HepG2 (cell line): Measurements from ENCODE around the gene CABP2. TPM values are rescaled to one million over a fixed set of nuclear protein-coding genes. Genes with fewer than 3 reads are reported as not detected.

Source experiments
- BHLHE40 ChIP-seq: IDR thresholded peaks from 2 replicates; pipeline ENCODE4 v1.6.1; 2011; ENCODE audit warnings: low read length, improper control_type of control experiment
- HDAC1 ChIP-seq: sonication (generic); formaldehyde crosslinking; IDR thresholded peaks from 2 replicates; pipeline ENCODE4 v1.5.1; 2020; ENCODE audit warnings: mild to moderate bottlenecking, missing genetic modification reagents
- HMGXB4 ChIP-seq, 2 experiments: sonication (generic) in 1 of 2; formaldehyde crosslinking in 1 of 2; IDR thresholded peaks; 2 replicates each; pipeline versions ENCODE4 v1.4.0 to v1.6.1; 2018 to 2020; ENCODE audit warnings: missing genetic modification reagents in 2 of 2, borderline replicate concordance in 1 of 2, low read depth in 1 of 2, mild to moderate bottlenecking in 1 of 2, missing biosample characterization in 1 of 2
- HOMEZ ChIP-seq: IDR thresholded peaks from 2 replicates; pipeline ENCODE4 v1.6.1; 2016; ENCODE audit warnings: low read depth
- LBX2 ChIP-seq: sonication (generic); formaldehyde crosslinking; IDR thresholded peaks from 2 replicates; pipeline ENCODE4 v1.5.0; 2020; ENCODE audit warnings: missing genetic modification reagents, mild to moderate bottlenecking, borderline replicate concordance
- LRRFIP1 ChIP-seq: sonication (generic); formaldehyde crosslinking; conservative IDR thresholded peaks from 2 replicates; pipeline ENCODE4 v1.4.0; 2020; ENCODE audit warnings: missing genetic modification reagents
- MBNL3 ChIP-seq: fragments of 250-450 bp; sonication (Bioruptor Pico); conservative IDR thresholded peaks from 2 replicates; pipeline ENCODE4 v1.8.0; 2022; ENCODE audit warnings: mild to moderate bottlenecking, inconsistent platforms
- MYNN ChIP-seq: sonication (generic); formaldehyde crosslinking; IDR thresholded peaks from 2 replicates; pipeline ENCODE4 v1.4.0; 2020; ENCODE audit warnings: mild to moderate bottlenecking, low read depth, missing genetic modification reagents
- NCOR1 ChIP-seq: fragments of 200-600 bp; sonication (generic); IDR thresholded peaks from 2 replicates; pipeline ENCODE4 v1.7.0; 2017; ENCODE audit warnings: antibody characterized with exemption, low read length, borderline replicate concordance
- NFE2 ChIP-seq: sonication (generic); formaldehyde crosslinking; IDR thresholded peaks from 2 replicates; pipeline ENCODE4 v1.4.0; 2020; ENCODE audit warnings: missing genetic modification reagents
- SIX1 ChIP-seq: sonication (generic); formaldehyde crosslinking; IDR thresholded peaks from 2 replicates; pipeline ENCODE4 v1.4.0; 2020; ENCODE audit warnings: missing genetic modification reagents, borderline replicate concordance
- SSRP1 ChIP-seq: IDR thresholded peaks from 2 replicates; pipeline ENCODE4 v1.6.1; 2016; ENCODE audit warnings: control low read depth
- THYN1 ChIP-seq: sonication (generic); formaldehyde crosslinking; IDR thresholded peaks from 2 replicates; pipeline ENCODE4 v1.8.1; 2023; ENCODE audit warnings: low read depth, mild to moderate bottlenecking, moderate library complexity, missing genetic modification reagents, borderline replicate concordance
- ZBTB10 ChIP-seq: sonication (generic); formaldehyde crosslinking; IDR thresholded peaks from 2 replicates; pipeline ENCODE4 v1.4.0; 2020; ENCODE audit warnings: missing genetic modification reagents, borderline replicate concordance
- ZNF337 ChIP-seq: sonication (generic); formaldehyde crosslinking; IDR thresholded peaks from 2 replicates; pipeline ENCODE4 v1.5.1; 2020; ENCODE audit warnings: missing genetic modification reagents, low read depth, mild to moderate bottlenecking, borderline replicate concordance
- ZNF644 ChIP-seq: IDR thresholded peaks from 2 replicates; pipeline ENCODE4 v1.6.1; 2016; ENCODE audit warnings: low read depth
- ZNF747 ChIP-seq: sonication (generic); formaldehyde crosslinking; IDR thresholded peaks from 2 replicates; pipeline ENCODE4 v1.8.1; 2023; ENCODE audit warnings: missing genetic modification reagents, mild to moderate bottlenecking, borderline replicate concordance
- ZNF773 ChIP-seq: sonication (generic); formaldehyde crosslinking; IDR thresholded peaks from 2 replicates; pipeline ENCODE4 v1.4.0; 2020; ENCODE audit warnings: missing genetic modification reagents, borderline replicate concordance
- polyA plus RNA-seq, 8 experiments: library from polyadenylated mRNA; depleted of rRNA in 3 of 8; stranded (reverse) in 7 of 8; unstranded in 1 of 8; fragments of >200 nt; fragmentation: Illumina TruSeq in 4 of 8; extraction: Trizol in 4 of 8; gene quantifications; 2 replicates each; pipeline versions ENCODE4 v1.2.1 to v1.2.3, GENCODE V29; 2011 to 2016; ENCODE audit warnings: low read depth in 4 of 8, missing spikeins in 1 of 8, mixed read lengths in 1 of 8; ENCODE audit not compliant: insufficient read depth in 1 of 8
- total RNA-seq, 5 experiments: library from RNA; depleted of rRNA; stranded (reverse); fragments of >200 nt; fragmentation: Illumina TruSeq; extraction: Trizol; gene quantifications; 2 replicates each; pipeline ENCODE4 v1.2.3, GENCODE V29; 2016; ENCODE audit warnings: low read depth in 1 of 5

The CABP2 gene
- total and polyA plus RNA-seq, 2 of the 13 experiments (the other 11 are each of a cell fraction or from before 2014, with no cell fraction given) = not detected

GRCh38 chr11:67482827-67483798, 40.1 kb downstream of the CABP2 start, which contains the start of gene AIP (continued):
- TF ChIP-seq HOMEZ (CRISPR knock-in tag) = peak; percentile 82
- peak; percentile 84; the same call in 1 of the 2 replicates for TF ChIP-seq ZNF337 (CRISPR knock-in tag)
- peak; percentile 76 to 78; a peak in 3 of 4 replicates for TF ChIP-seq HMGXB4 (CRISPR knock-in tag; IDR thresholded peaks at IDR 0.05; ENCODE audit: borderline replicate concordance in 1 of 2, low read depth in 1 of 2)
- TF ChIP-seq ZNF644 (CRISPR knock-in tag) = peak; percentile 50; the same call in 1 of the 2 replicates
- peak; percentile 80; the same call in 1 of the 2 replicates for TF ChIP-seq LRRFIP1 (CRISPR knock-in tag)
- peak; percentile 93 for TF ChIP-seq ZNF773 (CRISPR knock-in tag)
- TF ChIP-seq THYN1 = no peak
- TF ChIP-seq SSRP1 (CRISPR knock-in tag) = no peak
- TF ChIP-seq MBNL3 (CRISPR knock-in tag) = no peak
- TF ChIP-seq ZNF747 (CRISPR knock-in tag) = peak; percentile 95
- TF ChIP-seq NFE2 (CRISPR knock-in tag) = no peak
- TF ChIP-seq NCOR1 = no peak
- peak; percentile 84 for TF ChIP-seq HDAC1
- no peak for TF ChIP-seq SIX1 (CRISPR knock-in tag)
- peak; percentile 98; the same call in 1 of the 2 replicates for TF ChIP-seq LBX2 (CRISPR knock-in tag)
- peak; percentile 79; the same call in 1 of the 2 replicates for TF ChIP-seq ZBTB10 (CRISPR knock-in tag)
- no peak for TF ChIP-seq BHLHE40
- peak; percentile 90; the same call in 1 of the 2 replicates for TF ChIP-seq MYNN (CRISPR knock-in tag)
